ENCODE data around the gene GRIN2C. TPM values are rescaled to one million over a fixed set of nuclear protein-coding genes. Genes with fewer than 3 reads are reported as not detected.
A peak's percentile ranks its signal among the peaks of the same experiment; 100 is the strongest.

The GRIN2C gene
- total and polyA plus RNA-seq, 2 donors (not counting 3 experiments of a cell fraction or from before 2014, with no cell fraction given), result 0.04 to 0.60 TPM

DNA sequence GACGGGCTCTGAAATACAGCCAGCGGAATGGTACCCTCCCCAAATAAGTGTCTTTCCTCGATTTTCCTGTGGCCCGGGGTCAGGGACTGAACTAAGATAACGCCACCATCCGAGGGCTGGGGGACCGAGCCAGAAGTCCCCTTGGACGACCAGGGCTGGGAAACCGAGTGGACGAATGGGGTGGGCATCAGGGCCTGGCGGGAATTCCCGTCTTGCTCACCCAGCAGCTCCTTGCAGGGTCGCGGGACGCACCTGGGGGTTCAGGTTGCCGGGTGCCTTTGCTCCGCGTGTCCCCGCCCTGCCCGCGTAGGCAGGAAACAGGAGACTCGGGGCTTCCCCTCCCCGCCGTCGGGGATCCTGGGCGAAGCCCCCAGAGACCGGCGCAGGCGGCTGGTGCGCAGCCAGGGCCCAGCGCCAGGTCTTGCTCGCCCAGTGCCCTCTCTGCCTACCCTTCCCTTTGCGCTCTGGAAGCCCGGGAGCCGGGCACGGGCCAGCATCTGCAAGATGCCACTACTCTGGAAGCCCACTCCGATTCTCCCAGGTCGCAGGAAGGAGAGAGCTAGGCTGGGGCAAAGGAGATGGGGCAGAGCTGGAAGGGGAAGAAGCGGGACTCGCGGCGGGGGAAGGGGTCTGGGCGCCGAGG lies 665 bp upstream of the GRIN2C start:
- H2AFZ ChIP-seq (ENCODE audit: low read depth, low read length), result no peak overlapping the region
- H3K79me2 ChIP-seq (ENCODE audit: control insufficient read depth, insufficient read depth, low read length), result no peaks in the 10 kb centered on the region
- TF ChIP-seq POLR2AphosphoS5 (IDR thresholded peaks at IDR 0.05; ENCODE audit: insufficient read depth, low read depth, low read length), result no peak
- TF ChIP-seq EZH2 (IDR thresholded peaks at IDR 0.05; ENCODE audit: borderline replicate concordance, low read depth, low read length, severe bottlenecking), result peak; percentile 96
- no peak overlapping the region for H3K27ac ChIP-seq (ENCODE audit: insufficient read depth, low read depth, low read length)
- no peak overlapping the region for H3K4me3 ChIP-seq (replicated peaks in 1 of 3; ENCODE audit: insufficient read depth in 1 of 3, low read depth in 1 of 3, low read length in 3 of 3)
- peaks cover 35 to 38% of the 10 kb centered on the region in 2 experiments for H3K27me3 ChIP-seq (ENCODE audit: control insufficient read depth in 2 of 2, insufficient read depth in 2 of 2, low read length in 2 of 2)
- no peak overlapping the region for H3K9ac ChIP-seq (replicated peaks; ENCODE audit: extremely low read depth, insufficient read depth, low read length)
- dilution Hi-C loops (cut with MboI; ENCODE audit: extremely low pct_ligation_motif_present, low sequenced_read_pairs), result no loop called here
- CTCF ChIA-PET, result interaction anchor here (0.7 to 14.2 kb wide), 12 partner anchors 10 to 114 kb away, joined by 3 to 325 read pairs (median 10); partner anchors contain the start of gene NAT9
- FAIRE-seq (no peak), DNase-seq (ENCODE audit: low read depth, low spot score) (no peak)
- intact Hi-C loops (cut with micrococcal nuclease), result no loop called here
- H3K4me2 ChIP-seq (ENCODE audit: insufficient read depth, low read length), result no peak overlapping the region
- no peaks in the 10 kb centered on the region for H3K9me1 ChIP-seq (replicated peaks; ENCODE audit: control insufficient read depth, extremely low read depth, insufficient read depth, low read length)
- no TSS peak for BruUV-seq (replicated peaks)
- H3K36me3 ChIP-seq (ENCODE audit: control insufficient read depth in 2 of 2, extremely low read depth in 1 of 2, insufficient read depth in 2 of 2, low read length in 2 of 2), result no peaks in the 10 kb centered on the region
- H4K20me1 ChIP-seq (replicated peaks; ENCODE audit: control insufficient read depth, extremely low read depth, insufficient read depth, low read length), result no peaks in the 10 kb centered on the region
- H3K9me3 ChIP-seq (replicated peaks; ENCODE audit: control insufficient read depth, insufficient read depth, low read length), result no peaks in the 10 kb centered on the region
- peaks cover 7% of the 10 kb centered on the region for H3K4me1 ChIP-seq (ENCODE audit: control insufficient read depth, extremely low read depth, insufficient read depth, low read length)
- POLR2A ChIA-PET, result no interaction called here

DNA sequence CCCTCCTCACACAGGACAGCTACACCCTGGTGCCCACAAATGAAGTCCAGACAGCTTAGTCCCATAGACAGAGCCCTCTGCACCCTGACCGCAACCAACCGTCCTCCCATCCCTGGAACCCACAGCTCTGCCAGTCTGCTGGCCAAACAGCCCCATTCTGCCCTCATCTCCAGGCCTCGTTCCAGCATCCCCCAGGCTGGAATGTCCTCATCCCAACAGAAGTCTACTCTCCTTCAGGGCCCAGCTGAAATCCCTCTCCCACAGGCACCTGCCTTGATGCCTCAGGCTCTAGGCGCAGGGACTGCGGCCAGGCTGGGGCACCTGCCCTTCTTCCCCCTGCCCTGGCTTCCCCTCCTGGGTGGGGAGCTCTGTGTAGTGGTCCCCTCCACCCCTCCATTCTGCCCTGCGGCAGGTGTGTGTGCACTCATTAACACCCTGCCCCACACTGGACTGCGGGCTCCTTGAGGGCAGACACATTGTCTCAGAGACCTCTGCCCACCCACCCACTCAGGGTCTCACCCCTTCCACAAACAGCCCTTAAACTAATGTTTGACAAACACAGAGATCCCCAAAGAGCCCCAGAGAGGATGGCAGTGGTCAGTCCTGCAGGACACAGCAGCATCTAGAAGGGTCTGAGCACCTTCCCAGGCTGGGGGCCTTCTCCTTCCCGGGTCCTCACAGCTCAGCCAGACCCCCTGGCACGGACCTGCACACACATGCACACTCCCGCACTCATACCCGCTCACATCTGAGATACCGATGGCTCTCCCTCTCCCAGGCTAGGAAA lies 820 bp downstream of the GRIN2C start:
- H3K79me2 ChIP-seq (ENCODE audit: control insufficient read depth, insufficient read depth, low read length), result no peaks in the 10 kb centered on the region
- peaks cover 7% of the 10 kb centered on the region for H3K4me1 ChIP-seq (ENCODE audit: control insufficient read depth, extremely low read depth, insufficient read depth, low read length)
- DNase-seq (ENCODE audit: low read depth, low spot score) (no peak), FAIRE-seq (no peak)
- no peaks in the 10 kb centered on the region for H4K20me1 ChIP-seq (replicated peaks; ENCODE audit: control insufficient read depth, extremely low read depth, insufficient read depth, low read length)
- no peak overlapping the region for H3K4me2 ChIP-seq (ENCODE audit: insufficient read depth, low read length)
- no peak overlapping the region for H3K4me3 ChIP-seq (replicated peaks in 1 of 3; ENCODE audit: insufficient read depth in 1 of 3, low read depth in 1 of 3, low read length in 3 of 3)
- no peak overlapping the region for H3K27ac ChIP-seq (ENCODE audit: insufficient read depth, low read depth, low read length)
- no peaks in the 10 kb centered on the region for H3K36me3 ChIP-seq (ENCODE audit: control insufficient read depth in 2 of 2, extremely low read depth in 1 of 2, insufficient read depth in 2 of 2, low read length in 2 of 2)
- POLR2A ChIA-PET, result no interaction called here
- TF ChIP-seq GATA2 (IDR thresholded peaks at IDR 0.05; ENCODE audit: insufficient read depth, insufficient read length, low read depth, low read length), result no peak
- TF ChIP-seq POLR2AphosphoS5 (IDR thresholded peaks at IDR 0.05; ENCODE audit: insufficient read depth, low read depth, low read length), result no peak
- TF ChIP-seq MYC (IDR thresholded peaks at IDR 0.05; ENCODE audit: low read depth, low read length), result no peak
- no peak for TF ChIP-seq JUN (IDR thresholded peaks at IDR 0.05; ENCODE audit: borderline replicate concordance, insufficient read depth, insufficient read length, low read depth)
- TF ChIP-seq POLR2A (IDR thresholded peaks at IDR 0.05; ENCODE audit: low read depth, low read length), result no peak
- TF ChIP-seq, protein P1, sequence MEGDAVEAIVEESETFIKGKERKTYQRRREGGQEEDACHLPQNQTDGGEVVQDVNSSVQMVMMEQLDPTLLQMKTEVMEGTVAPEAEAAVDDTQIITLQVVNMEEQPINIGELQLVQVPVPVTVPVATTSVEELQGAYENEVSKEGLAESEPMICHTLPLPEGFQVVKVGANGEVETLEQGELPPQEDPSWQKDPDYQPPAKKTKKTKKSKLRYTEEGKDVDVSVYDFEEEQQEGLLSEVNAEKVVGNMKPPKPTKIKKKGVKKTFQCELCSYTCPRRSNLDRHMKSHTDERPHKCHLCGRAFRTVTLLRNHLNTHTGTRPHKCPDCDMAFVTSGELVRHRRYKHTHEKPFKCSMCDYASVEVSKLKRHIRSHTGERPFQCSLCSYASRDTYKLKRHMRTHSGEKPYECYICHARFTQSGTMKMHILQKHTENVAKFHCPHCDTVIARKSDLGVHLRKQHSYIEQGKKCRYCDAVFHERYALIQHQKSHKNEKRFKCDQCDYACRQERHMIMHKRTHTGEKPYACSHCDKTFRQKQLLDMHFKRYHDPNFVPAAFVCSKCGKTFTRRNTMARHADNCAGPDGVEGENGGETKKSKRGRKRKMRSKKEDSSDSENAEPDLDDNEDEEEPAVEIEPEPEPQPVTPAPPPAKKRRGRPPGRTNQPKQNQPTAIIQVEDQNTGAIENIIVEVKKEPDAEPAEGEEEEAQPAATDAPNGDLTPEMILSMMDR (IDR thresholded peaks at IDR 0.05; ENCODE audit: extremely low read depth in 1 of 2, insufficient read depth in 1 of 2, low read depth in 1 of 2, low read length in 2 of 2), result no peak
- TF ChIP-seq, protein P2, sequence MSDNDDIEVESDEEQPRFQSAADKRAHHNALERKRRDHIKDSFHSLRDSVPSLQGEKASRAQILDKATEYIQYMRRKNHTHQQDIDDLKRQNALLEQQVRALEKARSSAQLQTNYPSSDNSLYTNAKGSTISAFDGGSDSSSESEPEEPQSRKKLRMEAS (IDR thresholded peaks at IDR 0.05; ENCODE audit: insufficient read depth, insufficient read length), result no peak
- peak; percentile 61 for TF ChIP-seq EZH2 (IDR thresholded peaks at IDR 0.05; ENCODE audit: borderline replicate concordance, low read depth, low read length, severe bottlenecking)
- no peak overlapping the region for H3K9ac ChIP-seq (replicated peaks; ENCODE audit: extremely low read depth, insufficient read depth, low read length)
- H3K9me1 ChIP-seq (replicated peaks; ENCODE audit: control insufficient read depth, extremely low read depth, insufficient read depth, low read length), result no peaks in the 10 kb centered on the region
- dilution Hi-C loops (cut with MboI; ENCODE audit: extremely low pct_ligation_motif_present, low sequenced_read_pairs) (no loop called here), intact Hi-C loops (cut with micrococcal nuclease) (no loop called here)
- peaks cover 44 to 46% of the 10 kb centered on the region in 2 experiments for H3K27me3 ChIP-seq (ENCODE audit: control insufficient read depth in 2 of 2, insufficient read depth in 2 of 2, low read length in 2 of 2)
- H2AFZ ChIP-seq (ENCODE audit: low read depth, low read length), result no peak overlapping the region
- CTCF ChIA-PET, result interaction anchor here (0.7 to 14.2 kb wide), 9 partner anchors 14 to 201 kb away, joined by 3 to 325 read pairs (median 5); partner anchors contain the start of genes FDXR and NAT9
- no peaks in the 10 kb centered on the region for H3K9me3 ChIP-seq (replicated peaks; ENCODE audit: control insufficient read depth, insufficient read depth, low read length)
- BruUV-seq (replicated peaks), result no TSS peak
